Measurements from ENCODE around the gene ARHGAP12.
A peak's percentile ranks its signal among the peaks of the same experiment; 100 is the strongest.

ARHGAP12 gene

GRCh38 chr10:31836569-31837406 lies 91.8 kb downstream of the ARHGAP12 start:
- TF ChIP-seq CTCF (IDR thresholded peaks at IDR 0.05; ENCODE audit: control insufficient read depth, insufficient read depth, low read depth, low read length, missing control alignments), result peak; percentile 73
- H3K4me3 ChIP-seq (ENCODE audit: control insufficient read depth, low read depth, low read length), result no peak overlapping the region
- no peak for DNase-seq (ENCODE audit: low read depth)

GRCh38 chr10:31833753-31834152 lies 94.9 kb downstream of the ARHGAP12 start:
- TF ChIP-seq CTCF (IDR thresholded peaks at IDR 0.05; ENCODE audit: control insufficient read depth, insufficient read depth, low read depth, low read length, missing control alignments), result no peak
- H3K4me3 ChIP-seq (ENCODE audit: control insufficient read depth, low read depth, low read length), result no peak overlapping the region
- no peak for DNase-seq (ENCODE audit: low read depth)

- no peak for DNase-seq (ENCODE audit: low read depth)
- no peak for TF ChIP-seq CTCF (IDR thresholded peaks at IDR 0.05; ENCODE audit: control insufficient read depth, insufficient read depth, low read depth, low read length, missing control alignments)
- no peak overlapping the region for H3K4me3 ChIP-seq (ENCODE audit: control insufficient read depth, low read depth, low read length)
These were observed 96.4 kb downstream of the ARHGAP12 start for GRCh38 chr10:31832261-31832660.

GRCh38 chr10:31830887-31831286 lies 97.7 kb downstream of the ARHGAP12 start:
- no peak for TF ChIP-seq CTCF (IDR thresholded peaks at IDR 0.05; ENCODE audit: control insufficient read depth, insufficient read depth, low read depth, low read length, missing control alignments)
- no peak for DNase-seq (ENCODE audit: low read depth)
- H3K4me3 ChIP-seq (ENCODE audit: control insufficient read depth, low read depth, low read length), result no peak overlapping the region

GRCh38 chr10:31829776-31830175 lies 98.9 kb downstream of the ARHGAP12 start:
- DNase-seq (ENCODE audit: low read depth), result no peak
- no peak for TF ChIP-seq CTCF (IDR thresholded peaks at IDR 0.05; ENCODE audit: control insufficient read depth, insufficient read depth, low read depth, low read length, missing control alignments)
- H3K4me3 ChIP-seq (ENCODE audit: control insufficient read depth, low read depth, low read length), result no peak overlapping the region

GRCh38 chr10:31823358-31823757 lies 105.3 kb downstream of the ARHGAP12 start:
- H3K4me3 ChIP-seq (ENCODE audit: control insufficient read depth, low read depth, low read length), result no peak overlapping the region
- TF ChIP-seq CTCF (IDR thresholded peaks at IDR 0.05; ENCODE audit: control insufficient read depth, insufficient read depth, low read depth, low read length, missing control alignments), result no peak
- DNase-seq (ENCODE audit: low read depth), result no peak
